Posterior cingulate gyrus (tissue), 11 donors: ENCODE data around the gene SLC10A1.

Experiments
- DNase-seq, 10 donors: peaks; one replicate each; pipeline versions ENCODE4 v3.0.0 to v3.0.0-alpha.2; 2020 to 2021; ENCODE audit warnings: mixed read lengths in 3 of 10
- intact Hi-C: fragments of 100-400 bp; cut with DNase I; formaldehyde crosslinking; loops from one replicate; pipeline ENCODE4 v1.15.1; 2023

Gene SLC10A1

DNA sequence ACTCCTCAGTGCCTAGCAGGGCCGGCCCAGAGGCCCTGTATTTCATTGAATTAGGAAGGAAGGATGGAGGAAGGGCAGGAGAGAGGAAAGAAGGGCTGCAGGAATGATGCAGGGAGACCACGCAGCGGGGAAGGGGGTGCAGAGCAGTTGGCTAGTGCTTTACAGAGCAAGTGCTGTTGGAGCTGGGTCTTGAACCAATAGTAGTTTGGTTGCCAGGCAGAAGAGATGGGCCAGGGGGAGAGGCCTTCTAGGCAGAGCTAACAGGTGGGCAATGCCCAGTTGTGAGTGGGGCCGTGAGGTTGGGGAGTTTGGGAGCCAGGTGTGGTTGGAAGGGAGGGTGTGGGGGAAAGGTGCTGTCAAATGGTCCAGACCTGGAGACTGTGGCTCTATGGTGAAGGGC, 69.2 kb downstream of the SLC10A1 start:
- intact Hi-C loops, result loop anchor here (1.0 kb wide), 2 partner anchors 125 to 143 kb away; no protein-coding TSS in a partner anchor
- DNase-seq, result no peak

DNA sequence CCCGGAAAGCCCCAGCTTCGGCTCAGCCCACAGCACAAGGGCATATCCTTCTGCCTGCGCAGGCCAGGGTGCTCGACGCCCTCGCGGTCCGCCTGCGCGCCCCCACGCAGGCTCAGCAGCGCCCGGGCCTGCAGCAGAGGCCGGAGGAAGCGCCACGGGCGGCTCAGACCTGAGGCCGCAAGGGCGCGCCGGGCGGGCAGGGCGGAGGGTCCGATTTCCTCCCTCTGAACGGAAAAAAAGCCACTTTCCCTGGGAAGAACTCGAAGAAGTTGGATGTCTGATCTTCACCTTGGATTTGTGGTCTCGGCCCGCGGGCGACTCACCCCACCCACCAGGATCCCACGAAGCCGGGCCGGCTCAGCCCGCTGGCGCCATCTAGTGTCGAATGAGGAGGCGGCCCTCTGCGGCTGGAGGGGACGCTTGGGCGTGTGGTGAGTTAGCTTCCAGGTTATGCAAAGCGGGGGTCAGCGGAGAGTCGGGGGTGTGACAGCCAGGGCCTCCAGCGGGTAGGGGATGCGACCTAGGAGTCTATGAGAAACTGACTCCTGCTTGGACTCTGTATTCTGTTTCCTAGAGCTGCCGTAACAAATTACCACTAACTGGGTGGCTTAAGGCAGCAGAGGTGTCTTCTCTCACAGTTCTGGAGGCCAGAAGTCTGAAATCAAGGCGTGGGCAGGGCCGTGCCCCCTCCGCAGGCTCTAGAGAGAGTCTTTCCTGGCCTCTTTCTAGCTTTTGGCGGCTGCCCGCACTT, 70.1 kb downstream of the SLC10A1 start:
- peak; percentile 67 to 97 (median 86) for DNase-seq
- intact Hi-C loops, result loop anchor here (1.0 kb wide), 2 partner anchors 124 to 142 kb away; no protein-coding TSS in a partner anchor
